ENCODE results near the gene CABLES2. TPM values are rescaled to one million over a fixed set of nuclear protein-coding genes. Genes with fewer than 3 reads are reported as not detected.

The CABLES2 gene, protein sequence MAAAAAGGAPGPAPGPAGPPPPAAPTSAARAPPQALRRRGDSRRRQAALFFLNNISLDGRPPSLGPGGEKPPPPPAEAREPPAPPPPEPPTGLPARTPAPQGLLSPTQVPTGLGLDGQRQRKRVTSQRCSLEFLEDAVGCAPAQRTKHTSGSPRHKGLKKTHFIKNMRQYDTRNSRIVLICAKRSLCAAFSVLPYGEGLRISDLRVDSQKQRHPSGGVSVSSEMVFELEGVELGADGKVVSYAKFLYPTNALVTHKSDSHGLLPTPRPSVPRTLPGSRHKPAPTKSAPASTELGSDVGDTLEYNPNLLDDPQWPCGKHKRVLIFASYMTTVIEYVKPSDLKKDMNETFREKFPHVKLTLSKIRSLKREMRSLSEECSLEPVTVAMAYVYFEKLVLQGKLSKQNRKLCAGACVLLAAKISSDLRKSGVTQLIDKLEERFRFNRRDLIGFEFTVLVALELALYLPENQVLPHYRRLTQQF
- 1 to 10 TPM; 1.4 to 2.3 (median 1.9) TPM for total RNA-seq
- 1 to 10 TPM; 1.5 to 2.9 TPM for polyA plus RNA-seq

GRCh38 chr20:62407221-62407992, at the start of gene CABLES2:
Gene CABLES2, minus strand, starts transcription at chr20:62407285. Its CDS starts 9 bp downstream, at chr20:62407276.
- TF ChIP-seq, protein P1, sequence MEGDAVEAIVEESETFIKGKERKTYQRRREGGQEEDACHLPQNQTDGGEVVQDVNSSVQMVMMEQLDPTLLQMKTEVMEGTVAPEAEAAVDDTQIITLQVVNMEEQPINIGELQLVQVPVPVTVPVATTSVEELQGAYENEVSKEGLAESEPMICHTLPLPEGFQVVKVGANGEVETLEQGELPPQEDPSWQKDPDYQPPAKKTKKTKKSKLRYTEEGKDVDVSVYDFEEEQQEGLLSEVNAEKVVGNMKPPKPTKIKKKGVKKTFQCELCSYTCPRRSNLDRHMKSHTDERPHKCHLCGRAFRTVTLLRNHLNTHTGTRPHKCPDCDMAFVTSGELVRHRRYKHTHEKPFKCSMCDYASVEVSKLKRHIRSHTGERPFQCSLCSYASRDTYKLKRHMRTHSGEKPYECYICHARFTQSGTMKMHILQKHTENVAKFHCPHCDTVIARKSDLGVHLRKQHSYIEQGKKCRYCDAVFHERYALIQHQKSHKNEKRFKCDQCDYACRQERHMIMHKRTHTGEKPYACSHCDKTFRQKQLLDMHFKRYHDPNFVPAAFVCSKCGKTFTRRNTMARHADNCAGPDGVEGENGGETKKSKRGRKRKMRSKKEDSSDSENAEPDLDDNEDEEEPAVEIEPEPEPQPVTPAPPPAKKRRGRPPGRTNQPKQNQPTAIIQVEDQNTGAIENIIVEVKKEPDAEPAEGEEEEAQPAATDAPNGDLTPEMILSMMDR (IDR thresholded peaks at IDR 0.05) = no peak
- 3 to 5% methylated on average over 32 to 73 of the region's 73 CpGs for WGBS, 2 donors
- Histone ChIP-seq H3K4me3 (peak within 1 kb of the TSS; percentile 20 to 64 (median 59)), H3K36me3 (no peaks in the 10 kb centered on the region), H3K4me1 (peaks cover 15 to 28% (median 19%) of the 10 kb centered on the region in 3 donors), H3K9me3 (no peaks in the 10 kb centered on the region), H3K27ac (no peak within 1 kb of the TSS), H3K27me3 (no peaks in the 10 kb centered on the region)
- FAIRE-seq (no peak), DNase-seq (peak; percentile 92 to 98 (median 94)), ATAC-seq (peak; percentile 89 to 93 (median 92))
- intact Hi-C loops (cut with DNase I) = no loop called here

DNA sequence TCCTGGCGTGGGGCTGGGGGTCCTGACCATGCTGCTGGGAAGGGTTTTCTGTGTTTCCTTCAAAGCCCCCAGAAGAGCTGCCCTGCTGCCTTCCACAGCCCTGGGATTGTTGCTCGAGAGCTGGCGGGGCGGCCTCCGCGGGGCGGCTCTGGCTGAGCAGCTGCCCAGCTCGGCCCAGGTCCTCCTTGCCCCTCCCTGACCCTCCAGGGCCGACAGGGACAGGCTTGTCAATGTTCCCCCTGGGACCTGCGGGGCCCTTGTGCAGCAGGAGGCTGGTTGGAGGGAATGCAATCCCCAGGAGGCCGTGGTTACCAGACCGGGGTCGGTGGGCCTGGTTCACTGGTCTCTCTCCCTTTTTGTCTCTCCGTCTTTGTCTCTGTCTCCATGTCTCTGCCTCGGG, 48.8 kb upstream of the CABLES2 start:
- Histone ChIP-seq H3K36me3 (no peaks in the 10 kb centered on the region), H3K4me1 (no peaks in the 10 kb centered on the region), H3K9me3 (no peaks in the 10 kb centered on the region), H3K27me3 (no peaks in the 10 kb centered on the region), H3K27ac (no peak overlapping the region), H3K4me3 (no peak overlapping the region)
- intact Hi-C loops (cut with DNase I) = no loop called here
- TF ChIP-seq, protein P1 (IDR thresholded peaks at IDR 0.05) = no peak
- DNase-seq = no peak
- no peak for FAIRE-seq
- no peak for ATAC-seq
- WGBS, 2 donors = 63 to 69% methylated on average over 14 to 15 of the region's 15 CpGs

GRCh38 chr20:62454904-62455636, 48.0 kb upstream of the CABLES2 start:
- no peaks in the 10 kb centered on the region for H3K36me3 ChIP-seq
- H3K27me3 ChIP-seq = no peaks in the 10 kb centered on the region
- no peak for ATAC-seq
- intact Hi-C loops (cut with DNase I) = no loop called here
- TF ChIP-seq, protein P1 (IDR thresholded peaks at IDR 0.05) = no peak
- FAIRE-seq = no peak
- no peak overlapping the region for H3K27ac ChIP-seq
- H3K4me3 ChIP-seq = no peak overlapping the region
- no peak for DNase-seq
- no peaks in the 10 kb centered on the region for H3K4me1 ChIP-seq
- no peaks in the 10 kb centered on the region for H3K9me3 ChIP-seq
- 63 to 70% methylated on average over 30 of the region's 30 CpGs for WGBS, 2 donors

- Histone ChIP-seq H3K27me3 (no peaks in the 10 kb centered on the region), H3K36me3 (no peaks in the 10 kb centered on the region), H3K4me3 (no peak overlapping the region), H3K9me3 (no peaks in the 10 kb centered on the region), H3K27ac (no peak overlapping the region), H3K4me1 (no peaks in the 10 kb centered on the region)
- no peak for ATAC-seq
- intact Hi-C loops (cut with DNase I) = no loop called here
- no peak for FAIRE-seq
- 66 to 72% methylated on average over 17 of the region's 17 CpGs for WGBS, 2 donors
- DNase-seq = no peak
- TF ChIP-seq, protein P1 (IDR thresholded peaks at IDR 0.05) = no peak
These were observed 46.2 kb upstream of the CABLES2 start for GRCh38 chr20:62453186-62453808.

Data from pancreas (tissue), 10 donors.